Nephron (organoid): Measurements from ENCODE around the gene SLC2A9.

Experiments used
- H3K27ac Mint-ChIP-seq, 3 experiments: 2 replicates each; pipeline ENCODE4 v1.8.0; 2020; ENCODE audit warnings: mixed read lengths in 3 of 3, mild to moderate bottlenecking in 2 of 3, moderate library complexity in 1 of 3
- H3K27me3 Mint-ChIP-seq: 2 replicates; pipeline ENCODE4 v1.8.0; 2021; ENCODE audit warnings: low read depth, mild to moderate bottlenecking, moderate library complexity, mixed read lengths
- H3K36me3 Mint-ChIP-seq: 2 replicates; pipeline ENCODE4 v1.8.0; 2020; ENCODE audit warnings: low read depth, mixed read lengths
- H3K4me1 Mint-ChIP-seq: 2 replicates; pipeline ENCODE4 v1.8.0; 2020; ENCODE audit warnings: mixed read lengths
- H3K4me3 Mint-ChIP-seq, 3 experiments: 2 replicates each; pipeline ENCODE4 v1.8.0; 2020; ENCODE audit warnings: mild to moderate bottlenecking in 3 of 3, mixed read lengths in 3 of 3, moderate library complexity in 2 of 3
- H3K9me3 Mint-ChIP-seq: 2 replicates; pipeline ENCODE4 v1.8.0; 2020; ENCODE audit warnings: mixed read lengths
- CTCF ChIP-seq, 3 experiments: fragments of 200-600 bp; sonication (generic); IDR thresholded peaks; one replicate each; pipeline ENCODE4 v1.5.0; 2021; ENCODE audit warnings: antibody characterized with exemption in 3 of 3; ENCODE audit not compliant: unreplicated experiment in 3 of 3

Gene SLC2A9

DNA sequence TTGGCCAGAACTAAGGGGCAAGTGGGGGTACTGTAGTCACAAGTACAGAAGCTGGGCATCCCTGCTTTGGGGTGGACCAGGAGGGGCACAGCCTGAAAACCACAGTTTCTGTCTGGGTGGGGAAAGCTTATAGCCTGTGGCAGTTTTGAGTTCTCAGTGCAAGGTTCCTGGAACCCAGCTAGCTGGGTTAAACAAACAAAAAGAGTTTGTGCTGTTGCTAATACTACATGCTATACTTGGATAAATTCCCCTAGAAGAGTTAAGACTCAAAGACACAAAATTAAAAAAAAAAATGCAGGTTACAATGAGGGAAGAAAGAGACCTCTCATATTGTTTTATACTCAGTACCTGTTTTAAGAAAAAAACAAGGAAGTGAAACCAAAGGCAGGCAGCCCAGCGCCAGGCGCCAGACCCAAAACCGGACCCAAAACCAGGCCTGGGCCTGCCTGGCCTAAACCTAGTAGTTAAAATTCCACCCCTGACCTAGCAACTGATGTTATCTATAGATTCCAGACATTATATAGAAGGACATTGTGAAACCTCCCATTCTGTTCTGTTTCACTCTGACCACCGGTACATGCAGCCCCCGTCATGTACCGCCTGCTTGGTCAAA is 50.8 kb downstream of the SLC2A9 start:
- H3K4me3 Mint-ChIP-seq, result no peak overlapping the region
- H3K27ac Mint-ChIP-seq, result no peak overlapping the region
- TF ChIP-seq CTCF (IDR thresholded peaks at IDR 0.05; ENCODE audit: unreplicated experiment in 3 of 3), result no peak
- no peaks in the 10 kb centered on the region for H3K4me1 Mint-ChIP-seq
- peaks cover 6% of the 10 kb centered on the region for H3K9me3 Mint-ChIP-seq
- H3K36me3 Mint-ChIP-seq, result no peaks in the 10 kb centered on the region
- no peaks in the 10 kb centered on the region for H3K27me3 Mint-ChIP-seq

DNA sequence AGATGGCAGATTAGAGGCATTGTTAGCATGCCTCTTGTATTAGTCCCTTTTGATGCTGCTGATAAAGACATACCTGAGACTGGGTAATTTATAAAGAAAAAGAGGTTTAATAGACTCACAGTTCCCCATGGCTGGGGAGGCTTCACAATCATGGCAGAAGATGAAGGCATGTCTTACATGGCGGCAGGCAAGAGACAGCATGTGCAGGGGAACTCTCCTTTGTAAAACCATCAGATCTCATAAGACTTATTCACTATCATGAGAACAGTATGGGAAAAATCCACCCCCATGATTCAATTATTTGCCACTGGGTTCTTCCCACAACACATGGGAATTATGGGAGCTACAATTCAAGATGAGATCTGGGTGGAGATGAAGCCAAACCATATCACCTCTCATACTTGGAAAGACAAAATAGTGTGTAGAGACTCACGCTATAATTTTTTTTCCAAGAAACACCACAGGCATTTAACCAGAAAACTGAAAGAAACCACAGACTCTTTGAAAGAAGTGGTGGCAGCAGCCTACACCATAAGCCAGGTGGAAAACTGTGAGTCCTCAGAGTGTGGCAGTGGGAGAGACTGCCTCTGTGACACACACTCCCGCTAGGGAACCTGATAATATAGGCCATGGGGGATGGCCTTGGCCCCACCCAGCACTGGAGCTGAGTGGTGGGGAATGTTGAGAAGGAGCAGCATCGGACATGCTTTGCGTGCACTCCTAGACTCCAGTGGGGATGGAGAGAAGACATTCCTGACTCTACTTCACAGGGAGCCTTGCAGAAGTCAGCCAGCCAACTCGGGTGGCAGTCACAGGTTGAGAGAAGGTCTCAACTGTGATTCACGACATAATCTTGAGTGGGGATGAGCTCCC is 51.5 kb downstream of the SLC2A9 start:
- peaks cover 6% of the 10 kb centered on the region for H3K9me3 Mint-ChIP-seq
- no peaks in the 10 kb centered on the region for H3K36me3 Mint-ChIP-seq
- no peaks in the 10 kb centered on the region for H3K4me1 Mint-ChIP-seq
- H3K27me3 Mint-ChIP-seq, result no peaks in the 10 kb centered on the region
- H3K27ac Mint-ChIP-seq, result no peak overlapping the region
- TF ChIP-seq CTCF (IDR thresholded peaks at IDR 0.05; ENCODE audit: unreplicated experiment in 3 of 3), result no peak
- no peak overlapping the region for H3K4me3 Mint-ChIP-seq

DNA sequence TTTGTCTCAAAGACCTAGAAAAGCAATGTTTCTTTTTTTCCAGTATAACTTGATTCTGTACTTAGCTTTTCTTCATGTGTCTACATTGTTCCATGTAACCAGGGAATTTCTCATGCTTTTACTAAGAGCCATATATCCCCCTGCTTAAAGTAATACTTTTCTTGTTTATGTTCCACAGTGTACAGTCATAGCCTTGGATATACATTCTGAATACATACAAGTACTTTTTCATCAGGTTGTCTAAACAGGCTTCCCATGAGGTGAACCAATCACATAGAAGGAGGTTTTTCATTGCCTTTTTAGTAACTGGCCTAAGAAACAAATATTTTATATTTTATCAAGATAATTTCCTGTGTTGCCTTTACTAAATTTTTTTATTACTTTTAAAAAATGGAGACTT is 52.8 kb downstream of the SLC2A9 start:
- Mint-ChIP-seq H3K4me1 (no peaks in the 10 kb centered on the region), H3K4me3 (no peak overlapping the region), H3K27me3 (peaks cover 10% of the 10 kb centered on the region), H3K9me3 (peaks cover 6% of the 10 kb centered on the region), H3K27ac (no peak overlapping the region), H3K36me3 (no peaks in the 10 kb centered on the region)
- TF ChIP-seq CTCF (IDR thresholded peaks at IDR 0.05; ENCODE audit: unreplicated experiment in 3 of 3), result no peak

DNA sequence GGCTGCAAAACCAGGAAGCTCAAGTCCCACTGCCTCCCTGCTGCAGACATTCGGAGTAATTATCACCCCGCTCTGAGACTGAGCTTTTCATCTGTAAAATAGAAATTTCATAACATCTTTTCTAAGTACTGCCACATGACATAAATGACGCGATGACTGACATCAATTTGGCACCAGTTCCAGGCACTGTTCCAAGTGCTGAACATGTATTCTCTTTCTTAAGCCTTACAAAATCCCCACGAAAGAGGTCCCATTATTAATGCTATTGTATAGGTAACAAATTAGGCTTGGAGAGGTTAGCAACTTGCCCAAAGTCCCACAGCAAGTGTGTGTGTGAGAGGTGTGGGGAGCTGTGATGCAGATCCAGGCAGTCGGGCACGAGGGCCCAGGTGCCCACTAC is 56.4 kb downstream of the SLC2A9 start:
- Mint-ChIP-seq H3K27me3 (peaks cover 12% of the 10 kb centered on the region), H3K27ac (no peak overlapping the region), H3K4me1 (no peaks in the 10 kb centered on the region), H3K36me3 (no peaks in the 10 kb centered on the region), H3K9me3 (peaks cover 19% of the 10 kb centered on the region), H3K4me3 (no peak overlapping the region)
- no peak for TF ChIP-seq CTCF (IDR thresholded peaks at IDR 0.05; ENCODE audit: unreplicated experiment in 3 of 3)

GRCh38 chr4:9963328-9963727 is 58.0 kb downstream of the SLC2A9 start:
- Mint-ChIP-seq H3K9me3 (peaks cover 20% of the 10 kb centered on the region), H3K4me3 (no peak overlapping the region), H3K36me3 (no peaks in the 10 kb centered on the region), H3K27ac (no peak overlapping the region), H3K4me1 (no peaks in the 10 kb centered on the region), H3K27me3 (peaks cover 12% of the 10 kb centered on the region)
- no peak for TF ChIP-seq CTCF (IDR thresholded peaks at IDR 0.05; ENCODE audit: unreplicated experiment in 3 of 3)
